Nephron progenitor cell (in vitro differentiated cells): Measurements from ENCODE around the gene EVX2.

Experiments
- DNase-seq: peaks from one replicate; pipeline ENCODE4 v3.0.0; 2021
- H3K27ac Mint-ChIP-seq: 2 replicates; pipeline ENCODE4 v1.8.0; 2021; ENCODE audit warnings: mild to moderate bottlenecking, moderate library complexity, mixed read lengths
- H3K27me3 Mint-ChIP-seq: 2 replicates; pipeline ENCODE4 v1.8.0; 2021; ENCODE audit warnings: mild to moderate bottlenecking, low read depth, mixed read lengths; ENCODE audit not compliant: poor library complexity
- H3K36me3 Mint-ChIP-seq: 2 replicates; pipeline ENCODE4 v1.8.0; 2021; ENCODE audit warnings: low read depth, mixed read lengths
- H3K4me1 Mint-ChIP-seq: 2 replicates; pipeline ENCODE4 v1.8.0; 2021; ENCODE audit warnings: mixed read lengths
- H3K4me3 Mint-ChIP-seq: 2 replicates; pipeline ENCODE4 v1.8.0; 2021; ENCODE audit warnings: mild to moderate bottlenecking, moderate library complexity, mixed read lengths
- H3K9me3 Mint-ChIP-seq: 2 replicates; pipeline ENCODE4 v1.8.0; 2021; ENCODE audit warnings: mild to moderate bottlenecking, moderate library complexity, mixed read lengths
- TF ChIP-seq, protein P1 (sequence below): fragments of 200-600 bp; sonication (generic); IDR thresholded peaks from 2 replicates; pipeline ENCODE4 v1.5.0; 2021; ENCODE audit warnings: antibody characterized with exemption

EVX2 gene

GRCh38 chr2:176074919-176075425 lies 8.8 kb downstream of the EVX2 start:
- Mint-ChIP-seq H3K27me3 (peaks cover 100% of the 10 kb centered on the region), H3K4me1 (peaks cover 11% of the 10 kb centered on the region), H3K36me3 (no peaks in the 10 kb centered on the region), H3K27ac (no peak overlapping the region), H3K9me3 (peaks cover 14% of the 10 kb centered on the region), H3K4me3 (no peak overlapping the region)
- DNase-seq, result no peak
- TF ChIP-seq, protein P1, sequence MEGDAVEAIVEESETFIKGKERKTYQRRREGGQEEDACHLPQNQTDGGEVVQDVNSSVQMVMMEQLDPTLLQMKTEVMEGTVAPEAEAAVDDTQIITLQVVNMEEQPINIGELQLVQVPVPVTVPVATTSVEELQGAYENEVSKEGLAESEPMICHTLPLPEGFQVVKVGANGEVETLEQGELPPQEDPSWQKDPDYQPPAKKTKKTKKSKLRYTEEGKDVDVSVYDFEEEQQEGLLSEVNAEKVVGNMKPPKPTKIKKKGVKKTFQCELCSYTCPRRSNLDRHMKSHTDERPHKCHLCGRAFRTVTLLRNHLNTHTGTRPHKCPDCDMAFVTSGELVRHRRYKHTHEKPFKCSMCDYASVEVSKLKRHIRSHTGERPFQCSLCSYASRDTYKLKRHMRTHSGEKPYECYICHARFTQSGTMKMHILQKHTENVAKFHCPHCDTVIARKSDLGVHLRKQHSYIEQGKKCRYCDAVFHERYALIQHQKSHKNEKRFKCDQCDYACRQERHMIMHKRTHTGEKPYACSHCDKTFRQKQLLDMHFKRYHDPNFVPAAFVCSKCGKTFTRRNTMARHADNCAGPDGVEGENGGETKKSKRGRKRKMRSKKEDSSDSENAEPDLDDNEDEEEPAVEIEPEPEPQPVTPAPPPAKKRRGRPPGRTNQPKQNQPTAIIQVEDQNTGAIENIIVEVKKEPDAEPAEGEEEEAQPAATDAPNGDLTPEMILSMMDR, result no peak

DNA sequence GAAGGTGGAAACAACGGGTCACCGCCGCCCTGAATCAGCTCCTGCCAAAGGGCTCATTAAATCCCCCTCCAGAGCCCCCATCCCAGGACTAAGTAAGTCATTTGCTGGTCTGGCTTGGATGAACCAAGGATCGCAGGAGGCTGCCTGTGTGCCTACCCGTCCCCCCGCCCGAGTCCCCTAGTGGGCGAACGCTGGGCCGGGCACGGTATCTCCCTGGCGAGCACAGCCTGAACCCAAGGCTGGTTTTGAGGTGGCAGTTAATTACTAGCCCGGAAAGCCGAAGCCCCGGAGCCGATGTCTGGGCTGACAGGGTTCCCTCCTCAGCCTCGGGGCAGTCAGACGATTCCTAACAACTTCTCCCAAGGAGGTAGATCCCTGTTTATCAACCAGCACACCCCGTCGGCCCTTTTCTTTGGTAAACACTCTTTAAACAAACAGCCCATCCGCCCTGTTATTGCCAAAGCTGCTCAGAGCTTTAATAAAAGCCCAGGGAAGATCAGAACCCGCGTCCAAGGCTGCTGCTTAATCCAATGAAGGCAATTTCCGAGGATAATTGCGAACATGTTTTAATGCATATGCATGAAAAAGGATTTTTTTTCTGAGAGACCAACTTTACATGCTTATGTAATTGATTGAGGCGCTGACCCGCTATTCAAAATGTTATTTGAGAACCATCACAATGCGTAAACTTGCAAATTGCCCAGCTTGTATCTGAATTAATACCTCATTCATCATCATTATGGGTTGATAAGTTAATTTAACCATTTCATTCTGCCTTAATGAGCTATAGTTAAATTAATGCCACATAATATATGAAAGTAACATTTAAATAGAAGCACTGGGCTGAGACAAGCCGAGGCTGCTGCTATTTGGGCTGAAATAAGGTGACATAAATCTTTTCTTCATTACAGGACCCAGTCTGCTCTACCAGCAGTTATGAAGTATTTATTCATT lies 10.5 kb downstream of the EVX2 start:
- Mint-ChIP-seq H3K4me3 (no peak overlapping the region), H3K4me1 (peaks cover 10% of the 10 kb centered on the region), H3K27ac (no peak overlapping the region), H3K27me3 (peaks cover 100% of the 10 kb centered on the region), H3K9me3 (peaks cover 8% of the 10 kb centered on the region), H3K36me3 (no peaks in the 10 kb centered on the region)
- TF ChIP-seq, protein P1, result no peak
- DNase-seq, result peak; percentile 45

- TF ChIP-seq, protein P1, result no peak
- H3K27me3 Mint-ChIP-seq, result peaks cover 100% of the 10 kb centered on the region
- H3K36me3 Mint-ChIP-seq, result no peaks in the 10 kb centered on the region
- H3K9me3 Mint-ChIP-seq, result peaks cover 8% of the 10 kb centered on the region
- peaks cover 17% of the 10 kb centered on the region for H3K4me1 Mint-ChIP-seq
- H3K4me3 Mint-ChIP-seq, result no peak overlapping the region
- no peak for DNase-seq
- H3K27ac Mint-ChIP-seq, result no peak overlapping the region
Measured at GRCh38 chr2:176072292-176072669, 11.5 kb downstream of the EVX2 start.

DNA sequence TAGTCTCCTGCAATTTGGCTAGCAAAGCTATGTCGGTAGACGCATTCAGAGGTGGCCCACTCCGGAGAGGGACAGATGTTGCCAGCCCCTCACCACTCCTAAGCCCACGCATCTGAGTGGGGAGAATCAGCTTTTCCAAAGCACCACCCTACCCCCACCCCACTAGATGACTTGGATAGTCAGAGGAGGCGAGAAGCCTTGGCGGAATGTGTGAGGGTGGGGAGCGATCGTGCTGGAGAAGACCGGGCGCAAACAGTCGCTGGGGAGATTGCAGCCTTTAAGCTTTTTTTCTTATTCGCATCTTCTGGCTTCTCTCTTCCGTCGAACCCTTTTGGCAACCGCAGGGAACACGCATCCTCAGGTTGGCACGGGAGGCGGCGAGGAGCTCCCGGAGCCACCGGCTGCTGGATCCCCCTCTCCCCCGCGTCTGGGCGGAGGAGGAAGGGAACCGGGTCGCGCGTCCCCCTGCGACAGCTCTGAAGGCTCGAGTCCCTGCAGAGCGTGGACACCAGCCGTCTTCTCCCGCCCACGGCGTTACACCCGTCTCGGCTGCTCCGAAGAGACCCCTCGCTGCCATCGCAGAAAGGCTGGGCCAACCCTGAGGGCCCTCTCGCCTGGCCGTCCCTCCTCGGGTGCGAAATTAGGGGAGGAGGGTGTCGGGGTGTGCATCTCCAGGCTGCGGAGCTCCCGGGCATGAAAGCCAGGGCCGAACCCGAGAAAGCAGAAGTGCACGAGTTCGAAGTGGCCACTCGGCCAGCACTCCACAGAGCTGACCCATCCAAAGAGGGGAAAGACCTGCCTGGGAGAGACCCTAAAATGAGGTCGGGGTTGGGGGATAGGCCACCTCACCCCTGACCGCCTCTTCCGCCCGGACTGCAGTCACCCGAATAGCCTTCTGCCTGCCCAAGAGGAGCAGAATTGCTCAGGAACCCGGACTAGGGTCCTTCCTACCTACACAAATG lies 12.2 kb downstream of the EVX2 start:
- Mint-ChIP-seq H3K27ac (no peak overlapping the region), H3K27me3 (peaks cover 100% of the 10 kb centered on the region), H3K36me3 (no peaks in the 10 kb centered on the region), H3K4me1 (peaks cover 18% of the 10 kb centered on the region), H3K9me3 (peaks cover 8% of the 10 kb centered on the region), H3K4me3 (peak overlapping the region; percentile 15)
- no peak for DNase-seq
- TF ChIP-seq, protein P1, result no peak

DNA sequence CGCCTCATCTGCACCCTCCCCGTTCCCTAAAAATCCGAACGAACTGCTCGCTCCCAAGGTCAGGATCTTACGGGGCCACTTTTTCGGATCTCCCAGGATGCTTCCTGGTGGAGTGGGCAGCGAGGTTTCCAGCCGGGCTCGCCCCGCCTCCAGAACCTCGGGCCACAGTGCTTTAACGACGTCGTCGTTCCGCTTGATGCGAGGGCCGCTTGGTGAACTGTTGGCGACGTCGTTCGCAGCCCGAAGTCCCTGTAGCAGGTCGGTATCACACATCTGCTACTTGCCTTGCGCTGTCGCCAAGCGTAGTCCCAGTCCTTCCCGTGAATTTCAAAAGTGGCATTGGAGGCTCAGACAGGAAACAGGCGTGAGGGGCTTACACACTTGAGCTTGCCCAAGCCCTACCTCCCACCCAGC lies 15.3 kb downstream of the EVX2 start:
- peaks cover 14% of the 10 kb centered on the region for H3K4me1 Mint-ChIP-seq
- H3K4me3 Mint-ChIP-seq, result peak overlapping the region; percentile 72

More for the DNA sequence above, 15.3 kb downstream of the EVX2 start:
- Mint-ChIP-seq H3K36me3 (no peaks in the 10 kb centered on the region), H3K9me3 (peaks cover 8% of the 10 kb centered on the region), H3K27me3 (peaks cover 100% of the 10 kb centered on the region), H3K27ac (no peak overlapping the region)
- TF ChIP-seq, protein P1, result no peak
- DNase-seq, result peak; percentile 54
